Common myeloid progenitor, CD34-positive (primary cell): ENCODE results near the gene CLEC4D.

Experiments used
- CTCF ChIA-PET: fragments of 350-600 bp; sonication (Branson Sonifier 250); formaldehyde crosslinking; loops from one replicate; lab custom pipeline; 2021; ENCODE audit warnings: antibody characterized with exemption; lab: Charles Lee
- POLR2A ChIA-PET: fragments of 350-600 bp; sonication (Branson Sonifier 250); formaldehyde crosslinking; loops from one replicate; lab custom pipeline; 2021; ENCODE audit warnings: antibody characterized with exemption; lab: Charles Lee
- DNase-seq, 3 donors: peaks; one replicate each; pipeline versions ENCODE4 v3.0.0 to v3.0.0-alpha.2; 2013
- H3K27ac ChIP-seq, 2 experiments: 1 replicate in 1 of 2; 2 replicates in 1 of 2; pipeline ENCODE4 v1.7.0; 2013; ENCODE audit warnings: inconsistent platforms in 2 of 2, low read length in 2 of 2, mild to moderate bottlenecking in 2 of 2, low read depth in 1 of 2, moderate library complexity in 1 of 2; ENCODE audit not compliant: severe bottlenecking in 2 of 2, insufficient read depth in 1 of 2, poor library complexity in 1 of 2
- H3K27me3 ChIP-seq, 5 experiments: replicated peaks in 2 of 5; 1 replicate in 3 of 5; 2 replicates in 2 of 5; pipeline versions ENCODE4 v1.6.1 to v1.7.0; 2013; ENCODE audit warnings: low read length in 4 of 5, mild to moderate bottlenecking in 2 of 5, moderate library complexity in 2 of 5, inconsistent platforms in 1 of 5; ENCODE audit not compliant: insufficient read depth in 5 of 5, control insufficient read depth in 4 of 5
- H3K36me3 ChIP-seq, 4 experiments: 1 replicate in 2 of 4; 2 replicates in 2 of 4; pipeline versions ENCODE4 v1.6.1 to v1.7.0; 2013; ENCODE audit warnings: low read length in 3 of 4, control low read depth in 1 of 4, mild to moderate bottlenecking in 1 of 4; ENCODE audit not compliant: control insufficient read depth in 4 of 4, insufficient read depth in 4 of 4
- H3K4me1 ChIP-seq, 4 experiments: 1 replicate in 3 of 4; 2 replicates in 1 of 4; pipeline versions ENCODE4 v1.6.1 to v1.7.1; 2013; ENCODE audit warnings: low read length in 3 of 4, mild to moderate bottlenecking in 3 of 4, control low read depth in 1 of 4, inconsistent platforms in 1 of 4, moderate library complexity in 1 of 4; ENCODE audit not compliant: control insufficient read depth in 4 of 4, insufficient read depth in 4 of 4; ENCODE audit errors: control extremely low read depth in 1 of 4
- H3K4me3 ChIP-seq, 7 experiments: 1 replicate in 4 of 7; 2 replicates in 3 of 7; pipeline versions ENCODE4 v1.5.1 to v1.7.0; 2013; ENCODE audit warnings: mild to moderate bottlenecking in 7 of 7, low read length in 6 of 7, moderate library complexity in 6 of 7, inconsistent platforms in 2 of 7, low read depth in 2 of 7, control low read depth in 1 of 7; ENCODE audit not compliant: insufficient read depth in 4 of 7, control insufficient read depth in 1 of 7; ENCODE audit errors: extremely low read depth in 1 of 7
- H3K9me3 ChIP-seq, 5 experiments: 1 replicate in 4 of 5; 2 replicates in 1 of 5; pipeline versions ENCODE4 v1.6.1 to v1.7.1; 2013; ENCODE audit warnings: low read length in 4 of 5, mild to moderate bottlenecking in 2 of 5, inconsistent platforms in 1 of 5, low read depth in 1 of 5, moderate library complexity in 1 of 5; ENCODE audit not compliant: control insufficient read depth in 4 of 5, insufficient read depth in 2 of 5; ENCODE audit errors: control extremely low read depth in 1 of 5
- WGBS: methylation state at CpG from one replicate; pipeline ENCODE4 v1.1.5; 2013; ENCODE audit not compliant: insufficient coverage; 5-methylcytosine and 5-hydroxymethylcytosine counted together

CLEC4D gene

DNA sequence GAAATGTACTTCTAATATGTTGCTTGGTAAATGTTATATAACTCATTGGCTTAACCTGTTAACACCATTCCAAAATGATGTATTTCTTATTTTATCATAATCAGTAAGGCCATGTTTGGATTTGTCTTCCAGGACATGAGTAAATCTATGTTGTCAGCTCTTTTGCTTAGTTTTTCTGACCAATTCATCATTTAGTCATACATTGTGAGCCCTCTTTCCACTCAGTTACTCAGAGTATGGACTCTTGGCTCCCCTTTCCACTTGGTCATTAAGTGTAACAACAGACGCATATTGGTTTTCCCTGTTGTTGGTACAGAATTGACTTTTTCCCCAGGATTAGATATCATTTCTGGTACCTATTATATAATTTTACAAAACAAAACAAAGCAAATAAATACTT, 9.0 kb upstream of the CLEC4D start:
- H3K27me3 ChIP-seq: peaks cover 0 to 3% (median 0%) of the 10 kb centered on the region in 5 experiments
- no peak overlapping the region for H3K27ac ChIP-seq
- H3K9me3 ChIP-seq: no peaks in the 10 kb centered on the region
- no peak overlapping the region for H3K4me3 ChIP-seq
- CTCF ChIA-PET: interaction anchor here (0.9 to 1.4 kb wide), 2 partner anchors 18 to 41 kb away, joined by 3 read pairs; no protein-coding TSS in a partner anchor
- DNase-seq: no peak
- POLR2A ChIA-PET: no interaction called here
- H3K36me3 ChIP-seq: no peaks in the 10 kb centered on the region
- WGBS: no CpG with 5 or more reads among the region's 1 CpG
- H3K4me1 ChIP-seq: peaks cover 3 to 26% (median 18%) of the 10 kb centered on the region in 4 experiments

DNA sequence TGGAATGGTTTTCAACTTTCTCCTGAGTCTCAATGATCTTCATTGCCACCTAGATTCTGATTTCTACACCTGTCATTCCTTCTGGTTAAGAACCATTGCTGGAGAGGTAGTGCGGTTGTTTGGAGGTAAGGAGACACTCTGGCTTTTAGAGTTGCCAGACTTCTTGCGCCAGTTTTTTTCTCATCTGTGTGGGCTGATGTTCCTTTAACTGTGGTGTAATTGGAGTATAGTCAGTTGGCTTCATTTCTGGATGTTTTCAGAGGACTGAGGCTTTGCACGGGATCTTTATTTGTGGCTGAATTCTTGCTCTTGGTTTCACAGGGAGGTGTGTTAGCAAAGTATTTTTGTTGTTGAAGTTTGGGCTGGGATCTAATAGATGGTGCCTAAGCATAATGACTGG, 5.7 kb upstream of the CLEC4D start:
- no peaks in the 10 kb centered on the region for H3K9me3 ChIP-seq
- no peak for DNase-seq
- no peak overlapping the region for H3K27ac ChIP-seq
- peaks cover 0 to 3% (median 0%) of the 10 kb centered on the region in 5 experiments for H3K27me3 ChIP-seq
- 100% methylated on average over 2 of the region's 3 CpGs for WGBS
- H3K4me3 ChIP-seq: no peak overlapping the region
- POLR2A ChIA-PET: no interaction called here
- H3K36me3 ChIP-seq: no peaks in the 10 kb centered on the region
- peaks cover 0 to 11% (median 1%) of the 10 kb centered on the region in 4 experiments for H3K4me1 ChIP-seq
- CTCF ChIA-PET: interaction anchor here (1.7 kb wide), 1 partner anchor 12 kb away, joined by 4 read pairs; no protein-coding TSS in a partner anchor

DNA sequence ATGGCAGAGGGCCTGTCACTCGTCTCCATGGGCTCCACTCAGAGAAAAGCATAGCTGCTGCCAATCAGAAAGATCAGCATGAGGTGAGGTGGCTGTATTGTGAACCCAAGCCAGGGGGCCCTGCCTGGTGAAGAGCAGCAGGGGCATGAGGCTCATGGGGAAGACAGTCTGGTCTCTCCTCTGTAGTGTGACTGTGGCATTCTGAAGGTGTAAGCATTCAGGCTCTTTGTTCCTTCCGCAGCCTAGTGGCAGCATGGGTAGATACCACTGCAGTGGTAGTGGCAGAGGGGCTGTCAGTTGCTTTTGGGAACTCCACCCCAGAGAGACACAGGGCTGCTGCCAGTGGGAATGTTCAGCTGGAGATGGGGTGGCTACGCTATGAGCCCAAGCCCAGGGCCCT, 5.1 kb upstream of the CLEC4D start:
- Histone ChIP-seq H3K4me1 (peaks cover 0 to 10% (median 0%) of the 10 kb centered on the region in 4 experiments), H3K4me3 (no peak overlapping the region), H3K9me3 (no peaks in the 10 kb centered on the region), H3K27ac (no peak overlapping the region), H3K27me3 (peaks cover 0 to 3% (median 0%) of the 10 kb centered on the region in 5 experiments), H3K36me3 (no peaks in the 10 kb centered on the region)
- CTCF ChIA-PET: no interaction called here
- POLR2A ChIA-PET: no interaction called here
- DNase-seq: no peak
- 100% methylated on average over 3 of the region's 3 CpGs for WGBS

DNA sequence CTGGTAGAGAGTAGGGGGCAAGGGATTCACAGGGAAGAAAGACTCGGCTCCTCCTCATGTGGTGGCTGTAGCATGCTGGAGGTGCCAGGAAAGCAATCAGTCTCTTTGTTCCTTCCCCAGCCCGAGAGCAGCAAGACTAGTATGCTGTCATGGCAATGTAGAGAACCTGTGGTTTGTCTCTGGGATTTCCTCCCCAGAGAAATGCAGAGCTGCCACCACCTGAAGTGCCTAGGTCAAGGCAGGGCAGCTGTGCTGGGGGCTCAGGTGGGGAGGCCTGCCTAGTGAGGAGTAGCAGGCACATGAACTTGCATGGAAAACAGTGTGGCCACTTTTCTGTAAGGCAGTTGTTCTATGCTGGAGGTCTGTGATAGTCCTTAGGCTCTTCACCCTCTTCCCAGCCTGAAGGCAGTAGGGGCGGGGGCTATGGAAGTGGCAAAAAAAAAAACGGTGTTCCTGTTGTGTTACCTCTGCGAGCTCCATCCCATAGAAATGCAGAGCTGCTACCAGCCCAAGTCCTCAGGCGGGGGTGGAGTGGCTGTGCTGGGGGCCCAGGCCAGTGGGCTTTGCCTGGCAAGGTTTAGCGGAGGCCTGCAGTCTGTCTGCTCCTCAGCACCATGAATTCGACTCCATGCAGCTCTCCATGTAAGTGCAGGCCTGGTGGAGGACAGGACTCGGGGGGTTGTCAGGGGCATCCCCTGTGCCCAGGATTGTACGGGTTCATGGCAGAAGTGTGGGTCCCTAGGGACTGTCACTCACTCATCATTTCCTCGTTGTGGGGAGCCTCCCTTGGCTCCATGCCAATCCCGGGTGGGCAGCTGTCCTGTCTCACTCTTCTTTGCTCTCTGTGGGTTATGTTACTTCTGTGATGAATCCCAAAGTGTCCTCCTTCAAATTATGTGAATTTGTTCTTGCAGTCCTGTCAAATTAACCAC, 4.1 kb upstream of the CLEC4D start:
- Histone ChIP-seq H3K4me3 (no peak overlapping the region), H3K27ac (no peak overlapping the region), H3K27me3 (peaks cover 0 to 3% (median 0%) of the 10 kb centered on the region in 5 experiments), H3K9me3 (no peaks in the 10 kb centered on the region), H3K36me3 (no peaks in the 10 kb centered on the region), H3K4me1 (peaks cover 0 to 10% (median 0%) of the 10 kb centered on the region in 4 experiments)
- POLR2A ChIA-PET: no interaction called here
- CTCF ChIA-PET: interaction anchor here (1.0 kb wide), 1 partner anchor 9 kb away, joined by 3 read pairs; no protein-coding TSS in a partner anchor
- no peak for DNase-seq
- 89% methylated on average over 8 of the region's 12 CpGs for WGBS

DNA sequence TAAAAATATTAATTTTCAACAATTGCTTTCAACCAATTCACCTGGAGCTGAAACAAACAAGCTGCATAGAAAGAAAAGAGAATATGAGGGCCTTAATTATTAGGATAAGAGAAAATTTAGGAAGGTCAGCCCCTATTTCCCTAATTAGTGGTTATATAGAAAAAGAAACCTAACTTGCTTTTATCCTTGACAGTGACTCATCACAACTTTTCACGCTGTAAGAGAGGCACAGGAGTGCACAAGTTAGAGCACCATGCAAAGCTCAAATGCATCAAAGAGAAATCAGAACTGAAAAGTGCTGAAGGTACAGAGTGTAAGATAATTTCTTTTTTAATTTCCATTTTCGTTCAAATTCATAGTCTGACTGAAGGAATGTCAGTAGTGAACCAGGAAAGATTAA, 4.7 kb downstream of the CLEC4D start:
- H3K27ac ChIP-seq: no peak overlapping the region
- no peaks in the 10 kb centered on the region for H3K36me3 ChIP-seq
- CTCF ChIA-PET: interaction anchor here (1.4 kb wide), 1 partner anchor 11 kb away, joined by 3 read pairs; no protein-coding TSS in a partner anchor
- DNase-seq: no peak
- H3K9me3 ChIP-seq: no peaks in the 10 kb centered on the region
- H3K27me3 ChIP-seq: no peaks in the 10 kb centered on the region
- H3K4me3 ChIP-seq: no peak overlapping the region
- H3K4me1 ChIP-seq: peaks cover 4 to 13% (median 7%) of the 10 kb centered on the region in 4 experiments
- no CpG with 5 or more reads among the region's 2 CpGs for WGBS
- POLR2A ChIA-PET: no interaction called here

DNA sequence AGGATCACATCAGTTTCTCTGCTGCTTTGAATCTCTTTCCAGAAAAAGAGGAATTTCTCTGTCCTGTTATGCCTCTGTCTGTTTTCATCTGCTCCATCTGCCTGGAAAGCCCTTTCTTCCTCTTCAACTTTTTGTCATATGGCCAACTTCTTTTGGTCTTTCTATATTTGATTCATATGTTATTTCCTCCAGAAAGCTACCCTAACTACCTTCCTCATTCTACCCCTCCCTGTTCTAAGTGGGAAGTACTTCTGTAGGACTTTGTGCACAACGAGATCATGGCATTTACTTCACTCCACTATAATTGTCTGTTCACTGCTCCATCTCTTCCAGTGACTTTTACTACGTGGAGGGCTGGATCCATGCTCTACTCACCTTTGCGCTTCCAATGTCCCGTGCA, 5.9 kb downstream of the CLEC4D start:
- H3K4me1 ChIP-seq: peaks cover 4 to 13% (median 7%) of the 10 kb centered on the region in 4 experiments
- 63% methylated on average over 4 of the region's 4 CpGs for WGBS
- no peak overlapping the region for H3K27ac ChIP-seq
- no peaks in the 10 kb centered on the region for H3K36me3 ChIP-seq
- ChIA-PET CTCF (interaction anchor here (1.4 kb wide), 1 partner anchor 10 kb away, joined by 3 read pairs; no protein-coding TSS in a partner anchor), POLR2A (no interaction called here)
- no peaks in the 10 kb centered on the region for H3K9me3 ChIP-seq
- H3K27me3 ChIP-seq: no peaks in the 10 kb centered on the region
- H3K4me3 ChIP-seq: no peak overlapping the region
- peak in 1 of 3 donors; percentile 21 for DNase-seq
